Neural cell (in vitro differentiated cells): ENCODE measurements around the gene SLC38A7.

ENCODE experiments used
- CTCF ChIP-seq: fragments of 450-650 bp; IDR thresholded peaks from 2 replicates; pipeline ENCODE4 v1.5.1; 2014; ENCODE audit warnings: antibody characterized with exemption, mild to moderate bottlenecking, moderate library complexity; ENCODE audit not compliant: poor library complexity, severe bottlenecking
- EP300 ChIP-seq: fragments of 450-650 bp; conservative IDR thresholded peaks from 2 replicates; pipeline ENCODE4 v1.6.1; 2014; ENCODE audit warnings: antibody characterized with exemption, mild to moderate bottlenecking, moderate library complexity; ENCODE audit not compliant: poor library complexity, severe bottlenecking
- EZH2 ChIP-seq: fragments of 200-600, 300-800 bp; shearing (Covaris generic), sonication (generic); IDR thresholded peaks from 2 replicates; pipeline ENCODE4 v1.6.1; 2014; ENCODE audit warnings: antibody characterized with exemption, low read length, borderline replicate concordance, mild to moderate bottlenecking; ENCODE audit not compliant: insufficient read depth, poor library complexity, severe bottlenecking
- POLR2AphosphoS5 ChIP-seq: IDR thresholded peaks from 2 replicates; pipeline ENCODE4 v1.6.1; 2012
- RAD21 ChIP-seq: fragments of 450-650 bp; conservative IDR thresholded peaks from 2 replicates; pipeline ENCODE4 v1.6.1; 2014; ENCODE audit warnings: antibody characterized with exemption, mild to moderate bottlenecking, moderate library complexity
- REST ChIP-seq: IDR thresholded peaks from 2 replicates; pipeline ENCODE4 v1.6.1; 2012; ENCODE audit warnings: borderline replicate concordance
- TAF1 ChIP-seq: IDR thresholded peaks from 2 replicates; pipeline ENCODE4 v1.6.1; 2012; ENCODE audit warnings: low read depth

GRCh38 chr16:58665200-58665599 lies 19.4 kb downstream of the SLC38A7 start:
- TF ChIP-seq CTCF (no peak), REST (no peak), EP300 (no peak), EZH2 (no peak), RAD21 (no peak), TAF1 (no peak), POLR2AphosphoS5 (no peak)
